HepG2 (cell line): ENCODE measurements around the gene TOPBP1. TPM values are rescaled to one million over a fixed set of nuclear protein-coding genes. Genes with fewer than 3 reads are reported as not detected.

ENCODE experiments used
- ATAC-seq: fragments of 200-7000 bp; cut with Tn5 transposase; 3 replicates; pipeline ENCODE4 v1.9.1; 2020; ENCODE audit warnings: mild to moderate bottlenecking, moderate library complexity
- BruUV-seq: library from RNA; stranded (reverse); fragments of 400-500 nt; replicated peaks from 2 replicates; lab custom pipeline; 2021; lab: Mats Ljungman, UMichigan
- CTCF ChIA-PET: fragments of 300-600 bp; formaldehyde crosslinking; extraction: SDS; loops from one replicate; lab custom pipeline; 2021; ENCODE audit warnings: low total read pairs, inconsistent platforms, low intra/inter-chr PET ratio; lab: Yijun Ruan, JAX
- POLR2A ChIA-PET: fragments of 350-600 bp; sonication (Branson Sonifier 250); formaldehyde crosslinking; loops from one replicate; lab custom pipeline; 2020; ENCODE audit warnings: antibody characterized with exemption, inconsistent platforms; lab: Yijun Ruan, JAX
- DNase-seq: peaks from one replicate; pipeline ENCODE4 v3.0.0-alpha.2; 2015; ENCODE audit warnings: low spot score
- FAIRE-seq: peaks from 3 replicates; lab custom pipeline; 2011; peaks lifted over from hg19 to GRCh38; lab: Jason Lieb, UNC
- H2AFZ ChIP-seq: one replicate; pipeline ENCODE4 v1.6.1; 2011; ENCODE audit warnings: low read length, inconsistent platforms
- H3K27ac ChIP-seq: fragments of 300-600 bp; 3 replicates; pipeline ENCODE4 v1.8.0; 2011; ENCODE audit warnings: mixed run types, mild to moderate bottlenecking, mixed read lengths, low read length, inconsistent platforms; ENCODE audit not compliant: insufficient read depth; ENCODE audit errors: extremely low read length
- H3K27me3 ChIP-seq, 2 experiments: fragments of 200-600 bp in 1 of 2; 2 replicates in 1 of 2; 3 replicates in 1 of 2; pipeline versions ENCODE4 v1.6.0 to v1.8.0; 2011; ENCODE audit warnings: low read length in 2 of 2, mild to moderate bottlenecking in 2 of 2, moderate library complexity in 2 of 2, inconsistent platforms in 1 of 2; ENCODE audit not compliant: insufficient read depth in 2 of 2, control insufficient read depth in 1 of 2
- H3K36me3 ChIP-seq, 2 experiments: fragments of 200-600 bp in 1 of 2; replicated peaks in 1 of 2; 2 replicates in 1 of 2; 3 replicates in 1 of 2; pipeline versions ENCODE4 v1.5.1 to v1.8.0; 2011; ENCODE audit warnings: low read length in 2 of 2, inconsistent platforms in 1 of 2; ENCODE audit not compliant: insufficient read depth in 2 of 2, control insufficient read depth in 1 of 2
- H3K4me1 ChIP-seq: 2 replicates; pipeline ENCODE4 v1.5.1; 2012; ENCODE audit warnings: low read length, inconsistent platforms; ENCODE audit not compliant: insufficient read depth
- H3K4me2 ChIP-seq: 2 replicates; pipeline ENCODE4 v1.6.0; 2011; ENCODE audit warnings: low read depth, low read length, inconsistent platforms
- H3K4me3 ChIP-seq, 3 experiments: fragments of 200-600 bp in 1 of 3; sonication (generic), shearing (Covaris generic) in 1 of 3; replicated peaks in 1 of 3; 2 replicates each; pipeline ENCODE4 v1.5.1; 2011 to 2016; ENCODE audit warnings: low read length in 3 of 3, inconsistent platforms in 2 of 3, low read depth in 2 of 3, mild to moderate bottlenecking in 2 of 3, control low read depth in 1 of 3, mixed read lengths in 1 of 3; ENCODE audit not compliant: insufficient read depth in 1 of 3
- H3K79me2 ChIP-seq: one replicate; pipeline ENCODE4 v1.6.1; 2011; ENCODE audit warnings: low read length, inconsistent platforms; ENCODE audit not compliant: insufficient read depth
- H3K9ac ChIP-seq: 2 replicates; pipeline ENCODE4 v1.6.0; 2011; ENCODE audit warnings: mild to moderate bottlenecking, low read depth, low read length, inconsistent platforms; ENCODE audit not compliant: insufficient read depth
- H3K9me3 ChIP-seq: 2 replicates; pipeline ENCODE4 v1.5.1; 2012; ENCODE audit warnings: mild to moderate bottlenecking, low read length
- H4K20me1 ChIP-seq: 2 replicates; pipeline ENCODE4 v1.6.0; 2011; ENCODE audit warnings: inconsistent platforms, mild to moderate bottlenecking, low read length, moderate library complexity; ENCODE audit not compliant: insufficient read depth
- BRCA1 ChIP-seq: sonication (generic); formaldehyde crosslinking; IDR thresholded peaks from 2 replicates; pipeline ENCODE4 v1.4.0; 2020; ENCODE audit warnings: missing genetic modification reagents
- KDM6A ChIP-seq: IDR thresholded peaks from 2 replicates; pipeline ENCODE4 v1.6.1; 2016; ENCODE audit warnings: low read depth
- PITX1 ChIP-seq: sonication (generic); formaldehyde crosslinking; IDR thresholded peaks from 2 replicates; pipeline ENCODE4 v1.5.1; 2020; ENCODE audit warnings: mild to moderate bottlenecking, missing genetic modification reagents
- SOX6 ChIP-seq, 2 experiments: fragments of 450-650 bp in 1 of 2; sonication (generic) in 1 of 2; formaldehyde crosslinking in 1 of 2; IDR thresholded peaks; 2 replicates each; pipeline versions ENCODE4 v1.4.0 to v1.6.1; 2017 to 2020; ENCODE audit warnings: antibody characterized with exemption in 1 of 2, mild to moderate bottlenecking in 1 of 2, missing genetic modification reagents in 1 of 2
- ZEB1 ChIP-seq: IDR thresholded peaks from 2 replicates; pipeline ENCODE4 v1.6.1; 2012; ENCODE audit warnings: mild to moderate bottlenecking, low read depth, inconsistent platforms; ENCODE audit not compliant: insufficient replicate concordance
- ZNF256 ChIP-seq: sonication (generic); formaldehyde crosslinking; conservative IDR thresholded peaks from 2 replicates; pipeline ENCODE4 v1.4.0; 2020; ENCODE audit warnings: missing genetic modification reagents
- ZNF292 ChIP-seq: sonication (generic); formaldehyde crosslinking; IDR thresholded peaks from 2 replicates; pipeline ENCODE4 v1.8.1; 2022; ENCODE audit warnings: mild to moderate bottlenecking, low read depth, missing genetic modification reagents, borderline replicate concordance
- ZNF331 ChIP-seq: sonication (generic); formaldehyde crosslinking; IDR thresholded peaks from 2 replicates; pipeline ENCODE4 v1.4.0; 2020; ENCODE audit warnings: missing genetic modification reagents
- ZSCAN9 ChIP-seq: IDR thresholded peaks from 2 replicates; pipeline ENCODE4 v1.6.1; 2016; ENCODE audit warnings: borderline replicate concordance
- WGBS: methylation state at CpG from one replicate; pipeline ENCODE4 v1.1.6; 2017; ENCODE audit warnings: low lambda C conversion rate; 5-methylcytosine and 5-hydroxymethylcytosine counted together
- in situ Hi-C: cut with HindIII; loops from 2 replicates; pipeline ENCODE4 v1.10.0; 2017; ENCODE audit warnings: low pct_unique_long_range_greater_than_20kb; ENCODE audit not compliant: extremely low pct_ligation_motif_present
- intact Hi-C: fragments of 100-400 bp; cut with micrococcal nuclease; formaldehyde crosslinking; loops from one replicate; pipeline ENCODE4 v1.10.0; 2022; ENCODE audit not compliant: unreplicated experiment
- polyA plus RNA-seq, 8 experiments: library from polyadenylated mRNA; depleted of rRNA in 3 of 8; stranded (reverse) in 7 of 8; unstranded in 1 of 8; fragments of >200 nt; fragmentation: Illumina TruSeq in 4 of 8; extraction: Trizol in 4 of 8; gene quantifications; 2 replicates each; pipeline versions ENCODE4 v1.2.1 to v1.2.3, GENCODE V29; 2011 to 2016; ENCODE audit warnings: low read depth in 4 of 8, missing spikeins in 1 of 8, mixed read lengths in 1 of 8; ENCODE audit not compliant: insufficient read depth in 1 of 8
- total RNA-seq, 5 experiments: library from RNA; depleted of rRNA; stranded (reverse); fragments of >200 nt; fragmentation: Illumina TruSeq; extraction: Trizol; gene quantifications; 2 replicates each; pipeline ENCODE4 v1.2.3, GENCODE V29; 2016; ENCODE audit warnings: low read depth in 1 of 5
- TF ChIP-seq, protein P1 (sequence below): sonication (generic); formaldehyde crosslinking; IDR thresholded peaks from 2 replicates; pipeline ENCODE4 v1.4.0; 2020; ENCODE audit warnings: missing genetic modification reagents, borderline replicate concordance

TOPBP1 gene
- total and polyA plus RNA-seq, 2 of the 13 experiments (the other 11 are each of a cell fraction or from before 2014, with no cell fraction given): 24.3 to 42.9 TPM

DNA sequence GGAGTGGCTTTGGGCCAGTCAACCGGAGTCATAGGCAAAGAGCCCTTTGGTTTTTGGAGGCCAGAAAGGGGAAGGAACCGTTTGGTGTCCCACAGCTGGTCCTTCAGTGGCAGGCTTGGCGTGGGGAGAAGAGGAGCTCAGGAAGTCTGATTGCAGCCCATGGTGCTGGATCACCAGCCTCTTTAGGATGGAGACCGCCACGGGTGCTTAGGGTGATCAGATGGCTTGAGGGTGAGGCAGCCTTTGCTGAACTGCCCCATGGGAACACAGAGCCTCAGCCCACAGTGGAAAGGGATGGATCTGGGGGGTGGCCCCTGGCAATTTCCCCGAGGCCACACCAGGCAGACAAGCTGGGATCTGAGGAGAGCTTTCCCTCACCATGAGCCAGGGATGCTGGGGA is 38.6 kb upstream of the TOPBP1 start:
- H3K79me2 ChIP-seq: no peaks in the 10 kb centered on the region
- in situ Hi-C loops: no loop called here
- no peak overlapping the region for H2AFZ ChIP-seq
- H3K9me3 ChIP-seq: no peaks in the 10 kb centered on the region
- no peak overlapping the region for H3K27ac ChIP-seq
- H3K9ac ChIP-seq: no peak overlapping the region
- no peaks in the 10 kb centered on the region for H3K36me3 ChIP-seq
- WGBS: 30% methylated on average over 3 of the region's 6 CpGs
- H4K20me1 ChIP-seq: no peaks in the 10 kb centered on the region
- FAIRE-seq (no peak), ATAC-seq (no peak), DNase-seq (no peak)
- H3K4me1 ChIP-seq: peaks cover 29% of the 10 kb centered on the region
- H3K4me3 ChIP-seq: no peak overlapping the region
- H3K4me2 ChIP-seq: no peak overlapping the region
- ChIA-PET POLR2A (interaction anchor here (1.2 kb wide), 1 partner anchor 31 kb away, joined by 4 read pairs; no protein-coding TSS in a partner anchor), CTCF (no interaction called here)
- TF ChIP-seq SOX6 (IDR thresholded peaks at IDR 0.05) (no peak), SOX6 (CRISPR knock-in tag; IDR thresholded peaks at IDR 0.05) (no peak), ZSCAN9 (CRISPR knock-in tag) (no peak), ZEB1 (no peak), ZNF292 (no peak), ZNF256 (CRISPR knock-in tag) (no peak), BRCA1 (CRISPR knock-in tag) (no peak), PITX1 (CRISPR knock-in tag) (no peak), KDM6A (no peak), ZNF331 (CRISPR knock-in tag) (no peak)
- TF ChIP-seq, protein P1, sequence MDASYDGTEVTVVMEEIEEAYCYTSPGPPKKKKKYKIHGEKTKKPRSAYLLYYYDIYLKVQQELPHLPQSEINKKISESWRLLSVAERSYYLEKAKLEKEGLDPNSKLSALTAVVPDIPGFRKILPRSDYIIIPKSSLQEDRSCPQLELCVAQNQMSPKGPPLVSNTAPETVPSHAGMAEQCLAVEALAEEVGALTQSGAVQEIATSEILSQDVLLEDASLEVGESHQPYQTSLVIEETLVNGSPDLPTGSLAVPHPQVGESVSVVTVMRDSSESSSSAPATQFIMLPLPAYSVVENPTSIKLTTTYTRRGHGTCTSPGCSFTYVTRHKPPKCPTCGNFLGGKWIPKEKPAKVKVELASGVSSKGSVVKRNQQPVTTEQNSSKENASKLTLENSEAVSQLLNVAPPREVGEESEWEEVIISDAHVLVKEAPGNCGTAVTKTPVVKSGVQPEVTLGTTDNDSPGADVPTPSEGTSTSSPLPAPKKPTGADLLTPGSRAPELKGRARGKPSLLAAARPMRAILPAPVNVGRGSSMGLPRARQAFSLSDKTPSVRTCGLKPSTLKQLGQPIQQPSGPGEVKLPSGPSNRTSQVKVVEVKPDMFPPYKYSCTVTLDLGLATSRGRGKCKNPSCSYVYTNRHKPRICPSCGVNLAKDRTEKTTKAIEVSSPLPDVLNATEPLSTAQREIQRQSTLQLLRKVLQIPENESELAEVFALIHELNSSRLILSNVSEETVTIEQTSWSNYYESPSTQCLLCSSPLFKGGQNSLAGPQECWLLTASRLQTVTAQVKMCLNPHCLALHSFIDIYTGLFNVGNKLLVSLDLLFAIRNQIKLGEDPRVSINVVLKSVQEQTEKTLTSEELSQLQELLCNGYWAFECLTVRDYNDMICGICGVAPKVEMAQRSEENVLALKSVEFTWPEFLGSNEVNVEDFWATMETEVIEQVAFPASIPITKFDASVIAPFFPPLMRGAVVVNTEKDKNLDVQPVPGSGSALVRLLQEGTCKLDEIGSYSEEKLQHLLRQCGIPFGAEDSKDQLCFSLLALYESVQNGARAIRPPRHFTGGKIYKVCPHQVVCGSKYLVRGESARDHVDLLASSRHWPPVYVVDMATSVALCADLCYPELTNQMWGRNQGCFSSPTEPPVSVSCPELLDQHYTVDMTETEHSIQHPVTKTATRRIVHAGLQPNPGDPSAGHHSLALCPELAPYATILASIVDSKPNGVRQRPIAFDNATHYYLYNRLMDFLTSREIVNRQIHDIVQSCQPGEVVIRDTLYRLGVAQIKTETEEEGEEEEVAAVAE (CRISPR knock-in tag): no peak
- intact Hi-C loops: no loop called here
- BruUV-seq: no TSS peak
- no peaks in the 10 kb centered on the region for H3K27me3 ChIP-seq
